NCI-H524 (cell line): Measurements from ENCODE around the gene PER1.
"Not testable (repeated sequence)": the region's sequence is repeated elsewhere in the genome, so short reads cannot be mapped to it uniquely, and the experiment has no call there.

Source experiments
- DNase-seq, 2 experiments: peaks; one replicate each; lab custom pipeline; 2025; lab: John Stamatoyannopoulos, UW

Gene PER1

GRCh38 chr17:8121681-8122421 lies 30.4 kb downstream of the PER1 start:
- DNase-seq, result peak in 1 of 2 experiments; percentile 68

GRCh38 chr17:8121407-8121680 lies 30.9 kb downstream of the PER1 start:
- no peak for DNase-seq

- peak; percentile 34 to 63 for DNase-seq
Observed at GRCh38 chr17:8120520-8121406, 31.4 kb downstream of the PER1 start.

GRCh38 chr17:8119581-8120519 lies 32.4 kb downstream of the PER1 start:
- peak; percentile 51 to 83 for DNase-seq

GRCh38 chr17:8118769-8119580 lies 33.2 kb downstream of the PER1 start:
- DNase-seq, result peak in 1 of 2 experiments; percentile 83

GRCh38 chr17:8117980-8118768 lies 34.0 kb downstream of the PER1 start, which contains the start of gene ALOXE3:
Gene ALOXE3 (minus strand): TSS chr17:8118514. CDS start chr17:8117990, 524 bp downstream.
- DNase-seq, result peak in 1 of 2 experiments; percentile 11

GRCh38 chr17:8117367-8117979 lies 34.7 kb downstream of the PER1 start:
- peak in 1 of 2 experiments; percentile 4 for DNase-seq

GRCh38 chr17:8116776-8117175 lies 35.4 kb downstream of the PER1 start:
- no peak for DNase-seq

- no peak for DNase-seq
Observed at GRCh38 chr17:8110907-8111306, 41.3 kb downstream of the PER1 start.

- DNase-seq, result no peak
Observed at GRCh38 chr17:8110456-8110804, 41.8 kb downstream of the PER1 start.

- DNase-seq, result peak in 1 of 2 experiments; percentile 24
Observed at GRCh38 chr17:8109661-8110455, 42.3 kb downstream of the PER1 start.

GRCh38 chr17:8108972-8109660 lies 43.1 kb downstream of the PER1 start:
- no peak for DNase-seq

GRCh38 chr17:8106980-8107379 lies 45.2 kb downstream of the PER1 start:
- not testable (repeated sequence) for DNase-seq

GRCh38 chr17:8105957-8106398 lies 46.2 kb downstream of the PER1 start:
- DNase-seq, result no peak

GRCh38 chr17:8104911-8105310 lies 47.3 kb downstream of the PER1 start:
- no peak for DNase-seq

GRCh38 chr17:8103549-8103948 lies 48.7 kb downstream of the PER1 start:
- DNase-seq, result no peak

- no peak for DNase-seq
Observed at GRCh38 chr17:8101721-8102120, 50.5 kb downstream of the PER1 start.

GRCh38 chr17:8100763-8101162 lies 51.4 kb downstream of the PER1 start:
- no peak for DNase-seq
